Ovary (tissue), 9 donors: ENCODE results near the gene PCYT2. TPM values are rescaled to one million over a fixed set of nuclear protein-coding genes. Genes with fewer than 3 reads are reported as not detected.

Experiments
- DNase-seq, 5 donors: peaks; one replicate each; pipeline ENCODE4 v3.0.0-alpha.2; 2019 to 2020
- H3K27ac ChIP-seq, 2 donors: fragments of 200-600 bp; one replicate each; pipeline versions ENCODE4 v1.5.1 to v1.8.0; 2019 to 2022
- H3K27me3 ChIP-seq: fragments of 200-600 bp; one replicate; pipeline ENCODE4 v1.8.0; 2022
- H3K36me3 ChIP-seq: fragments of 200-600 bp; sonication (generic); one replicate; pipeline ENCODE4 v1.5.1; 2019
- H3K4me1 ChIP-seq: one replicate; pipeline ENCODE4 v1.8.1; 2013; ENCODE audit warnings: mild to moderate bottlenecking, moderate library complexity; ENCODE audit not compliant: insufficient read depth
- H3K4me3 ChIP-seq: fragments of 200-600 bp; sonication (generic); one replicate; pipeline ENCODE4 v1.5.1; 2017
- H3K9me3 ChIP-seq, 2 donors: fragments of 200-600 bp in 1 of 2; sonication (generic) in 1 of 2; one replicate each; pipeline versions ENCODE4 v1.5.1 to v1.8.1; 2013 to 2019; ENCODE audit warnings: mild to moderate bottlenecking in 1 of 2, moderate library complexity in 1 of 2
- EP300 ChIP-seq: sonication (generic); formaldehyde crosslinking; IDR thresholded peaks from one replicate; pipeline ENCODE4 v1.6.1; 2017; ENCODE audit warnings: antibody characterized with exemption
- POLR2A ChIP-seq: fragments of 450-650 bp; IDR thresholded peaks from one replicate; pipeline ENCODE4 v1.6.1; 2017; ENCODE audit warnings: antibody characterized with exemption, mild to moderate bottlenecking, moderate library complexity
- WGBS, 3 donors: extraction: QIAGEN DNeasy Blood & Tissue Kit in 1 of 3; methylation state at CpG; one replicate each; pipeline versions ENCODE4 v1.1.5 to v1.1.7; 2013 to 2017; 5-methylcytosine and 5-hydroxymethylcytosine counted together
- intact Hi-C, 4 donors: fragments of 100-400 bp; cut with DNase I; formaldehyde crosslinking; loops; one replicate each; pipeline versions ENCODE4 v1.11.0 to v1.15.1; 2022 to 2023
- polyA plus RNA-seq, 2 donors: library from polyadenylated mRNA; stranded (reverse); fragments of 200-250 nt in 1 of 2; fragments of 350-450 nt in 1 of 2; fragmentation: Illumina TruSeq in 1 of 2; extraction: RNeasy Lipid Tissue Mini Kit (QIAGEN cat#74804) in 1 of 2; gene quantifications; one replicate each; pipeline ENCODE4 v1.2.3, GENCODE V29; 2013 to 2014
- total RNA-seq, 7 donors: library from RNA; depleted of rRNA in 2 of 7; stranded (reverse); fragments of >200 nt in 2 of 7; fragmentation: NEBNext Ultra II Directional in 3 of 7; extraction: Animal tissue kit (Norgen Biotek cat#: 25700) in 3 of 7; gene quantifications; one replicate each; pipeline versions ENCODE4 v1.1.0 to v1.2.4, GENCODE V29; 2016 to 2023
- TF ChIP-seq, protein P1 (sequence below), 3 donors: fragments of 450-650 bp in 2 of 3; fragments of 200-600 bp in 1 of 3; IDR thresholded peaks; one replicate each; pipeline versions ENCODE4 v1.5.1 to v1.8.0; 2016 to 2022; ENCODE audit warnings: antibody characterized with exemption in 3 of 3, mild to moderate bottlenecking in 1 of 3
- donor health status: DM: no; HTN: no; CAD: no; lungs with moderate emphysema.
- donor health status: DM: no; HTN: no; CAD: no.
- donor health status: Bipolar disorder and iron deficiency.
- donor health status: DM: yes; HTN: yes; CAD: no.
- donor health status: DM: no; HTN: no; CAD: no.
- donor health status: DM: yes; HTN: yes; CAD: no.

PCYT2 gene
- total and polyA plus RNA-seq, 9 donors: 12.6 to 71.4 (median 25.7) TPM

DNA sequence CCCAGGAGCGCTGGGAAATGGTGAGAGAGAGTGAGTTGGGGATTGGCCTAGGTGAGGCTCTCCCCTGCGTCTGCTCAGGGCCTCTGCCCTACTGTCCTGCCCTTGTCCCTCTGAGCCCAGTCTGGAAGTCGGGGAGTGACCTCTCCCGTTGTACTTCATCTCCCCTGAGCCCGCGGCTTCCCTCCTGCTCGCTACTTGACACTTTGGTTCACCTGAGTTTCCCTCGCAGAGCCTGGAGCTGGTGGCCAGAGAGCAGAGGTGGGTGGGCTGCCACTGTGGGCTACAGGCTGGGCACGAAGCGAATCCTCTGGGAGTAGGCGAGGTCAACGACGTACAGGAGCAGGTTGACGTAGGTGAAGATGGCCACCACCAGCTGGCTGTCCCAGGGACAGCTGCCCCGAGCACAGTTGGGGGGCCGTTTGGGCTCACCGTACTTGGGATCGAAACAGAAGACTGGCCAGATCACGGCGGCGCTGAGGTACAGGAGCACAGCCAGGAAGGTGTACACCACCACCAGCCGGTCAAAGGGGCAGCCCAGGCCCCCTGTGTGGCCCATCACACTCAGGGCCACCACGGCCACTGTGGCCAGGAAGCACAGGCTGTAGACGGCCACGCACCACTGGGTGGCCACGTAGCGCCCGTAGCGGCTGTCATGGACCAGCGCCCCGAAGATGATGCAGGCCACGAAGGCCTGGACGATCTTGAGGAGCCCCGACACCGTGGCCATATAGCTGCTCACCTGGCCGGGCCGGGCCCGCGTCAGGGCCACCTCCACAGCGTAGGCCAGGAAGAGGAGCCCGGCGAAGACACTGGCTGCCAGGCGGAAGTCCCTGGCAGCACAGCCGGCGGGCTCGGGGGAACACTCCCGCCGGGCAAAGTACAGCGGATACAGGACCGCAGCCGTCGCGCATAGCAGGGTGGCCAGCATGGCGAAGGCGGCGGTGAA, 29.6 kb upstream of the PCYT2 start:
- DNase-seq: peak in 1 of 5 donors; percentile 21
- TF ChIP-seq, protein P1, sequence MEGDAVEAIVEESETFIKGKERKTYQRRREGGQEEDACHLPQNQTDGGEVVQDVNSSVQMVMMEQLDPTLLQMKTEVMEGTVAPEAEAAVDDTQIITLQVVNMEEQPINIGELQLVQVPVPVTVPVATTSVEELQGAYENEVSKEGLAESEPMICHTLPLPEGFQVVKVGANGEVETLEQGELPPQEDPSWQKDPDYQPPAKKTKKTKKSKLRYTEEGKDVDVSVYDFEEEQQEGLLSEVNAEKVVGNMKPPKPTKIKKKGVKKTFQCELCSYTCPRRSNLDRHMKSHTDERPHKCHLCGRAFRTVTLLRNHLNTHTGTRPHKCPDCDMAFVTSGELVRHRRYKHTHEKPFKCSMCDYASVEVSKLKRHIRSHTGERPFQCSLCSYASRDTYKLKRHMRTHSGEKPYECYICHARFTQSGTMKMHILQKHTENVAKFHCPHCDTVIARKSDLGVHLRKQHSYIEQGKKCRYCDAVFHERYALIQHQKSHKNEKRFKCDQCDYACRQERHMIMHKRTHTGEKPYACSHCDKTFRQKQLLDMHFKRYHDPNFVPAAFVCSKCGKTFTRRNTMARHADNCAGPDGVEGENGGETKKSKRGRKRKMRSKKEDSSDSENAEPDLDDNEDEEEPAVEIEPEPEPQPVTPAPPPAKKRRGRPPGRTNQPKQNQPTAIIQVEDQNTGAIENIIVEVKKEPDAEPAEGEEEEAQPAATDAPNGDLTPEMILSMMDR (IDR thresholded peaks at IDR 0.05): no peak
- TF ChIP-seq POLR2A: no peak
- TF ChIP-seq EP300: no peak
- Histone ChIP-seq H3K27ac (no peak overlapping the region), H3K4me1 (peaks cover 6% of the 10 kb centered on the region), H3K27me3 (no peaks in the 10 kb centered on the region), H3K9me3 (no peaks in the 10 kb centered on the region), H3K36me3 (no peaks in the 10 kb centered on the region), H3K4me3 (no peak overlapping the region)
- 84 to 90% (median 88%) methylated on average over 54 to 56 of the region's 56 CpGs for WGBS, 3 donors
- intact Hi-C loops: no loop called here

DNA sequence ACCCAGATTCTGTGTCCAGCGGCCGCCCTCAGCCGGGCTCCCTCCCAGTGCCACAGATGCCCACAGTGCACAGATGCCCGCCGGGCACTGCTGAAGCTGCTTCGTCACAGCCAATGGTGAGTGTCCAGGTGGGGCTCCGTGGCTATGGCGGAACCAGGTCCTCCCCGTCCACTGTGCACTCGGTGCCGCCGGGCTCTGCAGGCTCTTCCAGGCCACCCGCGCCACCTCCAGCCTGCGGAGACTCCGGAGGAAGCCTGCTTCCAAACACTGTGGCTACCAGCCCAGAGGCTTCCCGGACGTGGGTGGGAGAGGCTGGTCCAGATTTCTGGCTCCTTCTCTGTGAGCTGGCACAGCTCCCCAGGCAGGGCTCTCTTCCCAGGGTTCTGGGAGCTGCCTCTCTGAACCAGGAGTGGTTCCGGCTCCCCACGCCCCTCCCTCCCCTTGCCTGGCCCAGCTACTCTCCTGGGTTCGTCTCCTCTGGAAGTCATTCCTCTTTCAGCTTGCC, 28.7 kb upstream of the PCYT2 start:
- H3K4me3 ChIP-seq: no peak overlapping the region
- H3K4me1 ChIP-seq: peaks cover 6% of the 10 kb centered on the region
- intact Hi-C loops: no loop called here
- H3K27me3 ChIP-seq: no peaks in the 10 kb centered on the region
- no peak overlapping the region for H3K27ac ChIP-seq
- no peaks in the 10 kb centered on the region for H3K36me3 ChIP-seq
- 52 to 56% (median 52%) methylated on average over 18 to 21 of the region's 21 CpGs for WGBS, 3 donors
- DNase-seq: peak in 4 of 5 donors; percentile 48 to 66 (median 58)
- no peaks in the 10 kb centered on the region for H3K9me3 ChIP-seq
- TF ChIP-seq POLR2A (no peak), EP300 (no peak)
- TF ChIP-seq, protein P1 (IDR thresholded peaks at IDR 0.05): no peak

DNA sequence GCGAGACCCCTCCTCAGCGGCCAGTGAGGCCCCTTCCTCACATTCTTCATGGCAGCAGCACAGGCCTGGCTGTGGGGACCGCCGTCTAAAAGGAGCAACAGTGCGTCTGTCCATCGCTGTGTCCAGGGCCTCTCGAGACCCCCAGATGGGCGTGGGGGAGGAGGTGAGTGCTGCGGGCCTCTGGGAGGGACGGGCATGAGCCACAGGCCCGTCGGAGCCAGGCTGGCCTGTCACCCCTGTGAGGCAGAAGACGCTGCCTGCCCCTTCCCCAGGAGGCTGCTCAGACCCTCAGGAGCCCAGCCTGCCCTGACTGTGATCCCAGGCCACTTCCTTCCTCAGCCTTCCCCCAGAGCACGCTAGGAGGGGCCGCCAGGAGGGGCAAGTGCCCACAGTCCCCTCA, 28.0 kb upstream of the PCYT2 start:
- no peak overlapping the region for H3K4me3 ChIP-seq
- H3K9me3 ChIP-seq: no peaks in the 10 kb centered on the region
- no peaks in the 10 kb centered on the region for H3K27me3 ChIP-seq
- peak in 2 of 5 donors; percentile 18 to 21 for DNase-seq
- intact Hi-C loops: no loop called here
- H3K27ac ChIP-seq: no peak overlapping the region
- 55 to 70% (median 70%) methylated on average over 13 to 15 of the region's 15 CpGs for WGBS, 3 donors
- H3K4me1 ChIP-seq: peaks cover 6% of the 10 kb centered on the region
- no peaks in the 10 kb centered on the region for H3K36me3 ChIP-seq
- TF ChIP-seq, protein P1 (IDR thresholded peaks at IDR 0.05): no peak
- TF ChIP-seq EP300: no peak
- no peak for TF ChIP-seq POLR2A

DNA sequence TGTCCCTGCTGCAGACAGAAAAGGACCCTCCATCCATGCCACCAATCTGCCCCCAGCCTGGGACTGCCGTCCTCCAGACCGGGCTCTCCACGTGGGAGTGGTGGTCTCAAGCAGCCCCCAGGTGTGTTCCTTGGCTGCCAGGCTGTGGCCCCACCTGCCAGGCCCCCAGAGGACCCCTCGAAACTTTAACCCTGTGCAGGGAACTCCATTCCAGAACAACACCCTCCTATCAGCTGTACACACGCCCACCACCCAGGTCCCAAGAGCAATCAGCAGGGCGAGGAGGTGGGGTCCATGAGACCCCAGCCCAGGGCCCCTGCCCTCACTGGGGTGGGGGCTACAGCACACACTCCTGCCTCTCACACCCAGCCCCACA, 24.5 kb upstream of the PCYT2 start:
- Histone ChIP-seq H3K4me3 (no peak overlapping the region), H3K36me3 (no peaks in the 10 kb centered on the region), H3K9me3 (no peaks in the 10 kb centered on the region), H3K27me3 (no peaks in the 10 kb centered on the region), H3K27ac (no peak overlapping the region), H3K4me1 (peaks cover 6% of the 10 kb centered on the region)
- no peak for TF ChIP-seq POLR2A
- no peak for TF ChIP-seq EP300
- TF ChIP-seq, protein P1 (IDR thresholded peaks at IDR 0.05): no peak
- DNase-seq: peak in 2 of 5 donors; percentile 17 to 29
- 81 to 83% (median 81%) methylated on average over 6 of the region's 6 CpGs for WGBS, 3 donors
- intact Hi-C loops: no loop called here
